Caco-2 (cell line): Measurements from ENCODE around the gene TACC2. TPM values are rescaled to one million over a fixed set of nuclear protein-coding genes. Genes with fewer than 3 reads are reported as not detected.
"Not testable (repeated sequence)": the region's sequence is repeated elsewhere in the genome, so short reads cannot be mapped to it uniquely, and the experiment has no call there.

Source experiments
- BruUV-seq: library from RNA; stranded (reverse); fragments of 400-500 nt; replicated peaks from 2 replicates; lab custom pipeline; 2021; lab: Mats Ljungman, UMichigan
- CTCF ChIA-PET: fragments of 300-600 bp; sonication (Branson Sonifier 250); formaldehyde crosslinking; loops from one replicate; lab custom pipeline; 2022; ENCODE audit warnings: antibody characterized with exemption; lab: Charles Lee
- POLR2A ChIA-PET: fragments of 300-600 bp; sonication (Branson Sonifier 250); formaldehyde crosslinking; loops from one replicate; lab custom pipeline; 2022; ENCODE audit warnings: antibody characterized with exemption; lab: Charles Lee
- DNase-seq, 2 experiments: peaks; one replicate each; pipeline versions ENCODE4 v3.0.0 to v3.0.0-alpha.2; 2020 to 2022
- H3K27me3 ChIP-seq: replicated peaks from 2 replicates; pipeline ENCODE4 v1.6.0; 2011; ENCODE audit warnings: low read length; ENCODE audit not compliant: control insufficient read depth, insufficient read depth
- H3K36me3 ChIP-seq: 2 replicates; pipeline ENCODE4 v1.5.1; 2011; ENCODE audit warnings: low read length; ENCODE audit not compliant: control insufficient read depth, insufficient read depth
- H3K4me1 ChIP-seq: fragments of 250-450 bp; sonication (Bioruptor Pico); 2 replicates; pipeline ENCODE4 v1.5.1; 2020; ENCODE audit warnings: mild to moderate bottlenecking
- H3K4me3 ChIP-seq: 2 replicates; pipeline ENCODE4 v1.5.1; 2011; ENCODE audit warnings: low read depth, mild to moderate bottlenecking, control low read depth, low read length
- H3K9me3 ChIP-seq: fragments of 250-450 bp; sonication (Bioruptor Pico); 2 replicates; pipeline ENCODE4 v1.5.1; 2020; ENCODE audit warnings: mild to moderate bottlenecking, moderate library complexity
- H3K27ac Mint-ChIP-seq: one replicate; pipeline ENCODE4 v1.8.0; 2022; ENCODE audit warnings: mixed read lengths; ENCODE audit not compliant: unreplicated experiment
- H3K27me3 Mint-ChIP-seq: one replicate; pipeline ENCODE4 v1.8.0; 2022; ENCODE audit warnings: mixed read lengths; ENCODE audit not compliant: insufficient read depth, unreplicated experiment
- H3K36me3 Mint-ChIP-seq: one replicate; pipeline ENCODE4 v1.8.0; 2022; ENCODE audit warnings: mild to moderate bottlenecking, mixed read lengths; ENCODE audit not compliant: insufficient read depth, unreplicated experiment
- H3K4me1 Mint-ChIP-seq: one replicate; pipeline ENCODE4 v1.8.0; 2022; ENCODE audit warnings: low read depth, mixed read lengths; ENCODE audit not compliant: unreplicated experiment
- H3K4me3 Mint-ChIP-seq: one replicate; pipeline ENCODE4 v1.8.0; 2022; ENCODE audit warnings: mild to moderate bottlenecking, moderate library complexity, mixed read lengths; ENCODE audit not compliant: unreplicated experiment
- H3K9me3 Mint-ChIP-seq: one replicate; pipeline ENCODE4 v1.8.0; 2022; ENCODE audit warnings: mixed read lengths; ENCODE audit not compliant: unreplicated experiment
- CTCF ChIP-seq, 2 experiments: fragments of 200-600 bp in 1 of 2; IDR thresholded peaks; 1 replicate in 1 of 2; 2 replicates in 1 of 2; pipeline versions ENCODE4 v1.5.1 to v1.8.0; 2011 to 2022; ENCODE audit warnings: antibody characterized with exemption in 1 of 2, control low read depth in 1 of 2, inconsistent platforms in 1 of 2, low read depth in 1 of 2, low read length in 1 of 2, mild to moderate bottlenecking in 1 of 2, moderate library complexity in 1 of 2; ENCODE audit not compliant: insufficient read depth in 1 of 2, severe bottlenecking in 1 of 2, unreplicated experiment in 1 of 2
- intact Hi-C: fragments of 100-400 bp; cut with micrococcal nuclease; formaldehyde crosslinking; loops from one replicate; pipeline ENCODE4 v1.10.0; 2022; ENCODE audit not compliant: unreplicated experiment
- total RNA-seq: library from RNA; stranded (reverse); gene quantifications from 2 replicates; pipeline ENCODE4 v1.2.3, GENCODE V29; 2022

Gene TACC2
- total RNA-seq, 1 experiment from 2014 or later = 117 TPM

- no peak for DNase-seq
- intact Hi-C loops = no loop called here
Measured at GRCh38 chr10:122199070-122199469, 210.1 kb downstream of the TACC2 start.

DNA sequence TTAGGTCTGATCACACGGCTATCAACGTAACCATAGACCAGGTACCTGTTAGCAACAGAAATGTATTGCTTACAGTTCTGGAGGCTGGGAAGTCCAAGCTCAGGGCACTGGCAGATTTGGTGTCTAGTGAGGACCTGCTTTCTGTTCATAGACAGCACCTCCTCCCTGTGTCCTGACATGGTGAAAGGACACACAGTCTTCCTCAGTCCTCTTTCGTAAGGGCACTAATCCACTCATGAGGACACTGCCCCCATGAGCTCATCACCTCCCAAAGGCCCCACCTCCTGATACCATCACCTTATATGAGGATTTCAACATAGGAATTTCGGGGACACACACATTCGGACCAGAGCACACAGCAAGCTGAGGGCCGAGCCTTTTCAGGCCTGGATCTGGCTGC is 210.7 kb downstream of the TACC2 start:
- Histone ChIP-seq H3K4me3 (no peak overlapping the region), H3K36me3 (peaks cover 8% of the 10 kb centered on the region), H3K27me3 (no peaks in the 10 kb centered on the region), H3K4me1 (no peaks in the 10 kb centered on the region), H3K9me3 (no peaks in the 10 kb centered on the region)
- H3K27ac Mint-ChIP-seq = no peak overlapping the region
- H3K9me3 Mint-ChIP-seq = no peaks in the 10 kb centered on the region
- ChIA-PET POLR2A (no interaction called here), CTCF (no interaction called here)
- no peak for DNase-seq
- no TSS peak for BruUV-seq
- no peak overlapping the region for H3K4me3 Mint-ChIP-seq
- no peak for TF ChIP-seq CTCF (IDR thresholded peaks at IDR 0.05; ENCODE audit: insufficient read depth in 1 of 2, low read depth in 1 of 2, low read length in 1 of 2, severe bottlenecking in 1 of 2, unreplicated experiment in 1 of 2)
- no peaks in the 10 kb centered on the region for H3K27me3 Mint-ChIP-seq
- peaks cover 49% of the 10 kb centered on the region for H3K36me3 Mint-ChIP-seq
- H3K4me1 Mint-ChIP-seq = no peaks in the 10 kb centered on the region
- intact Hi-C loops = no loop called here

More at GRCh38 chr10:122199070-122199469, 210.1 kb downstream of the TACC2 start:
- no TSS peak for BruUV-seq
- Mint-ChIP-seq H3K4me1 (no peaks in the 10 kb centered on the region), H3K36me3 (peaks cover 55% of the 10 kb centered on the region), H3K27ac (no peak overlapping the region), H3K27me3 (no peaks in the 10 kb centered on the region), H3K9me3 (no peaks in the 10 kb centered on the region), H3K4me3 (no peak overlapping the region)
- ChIA-PET CTCF (no interaction called here), POLR2A (no interaction called here)
- Histone ChIP-seq H3K36me3 (peaks cover 8% of the 10 kb centered on the region), H3K27me3 (no peaks in the 10 kb centered on the region), H3K9me3 (no peaks in the 10 kb centered on the region), H3K4me3 (no peak overlapping the region), H3K4me1 (no peaks in the 10 kb centered on the region)
- no peak for TF ChIP-seq CTCF (IDR thresholded peaks at IDR 0.05; ENCODE audit: insufficient read depth in 1 of 2, low read depth in 1 of 2, low read length in 1 of 2, severe bottlenecking in 1 of 2, unreplicated experiment in 1 of 2)

GRCh38 chr10:122201401-122201800 is 212.4 kb downstream of the TACC2 start:
- H3K4me3 ChIP-seq = no peak overlapping the region
- no peaks in the 10 kb centered on the region for H3K4me1 ChIP-seq
- BruUV-seq = no TSS peak
- Mint-ChIP-seq H3K27ac (no peak overlapping the region), H3K4me1 (no peaks in the 10 kb centered on the region), H3K27me3 (no peaks in the 10 kb centered on the region), H3K4me3 (no peak overlapping the region), H3K36me3 (peaks cover 45% of the 10 kb centered on the region), H3K9me3 (no peaks in the 10 kb centered on the region)
- ChIA-PET POLR2A (no interaction called here), CTCF (no interaction called here)
- no peak for DNase-seq
- H3K9me3 ChIP-seq = no peaks in the 10 kb centered on the region
- intact Hi-C loops = no loop called here
- H3K36me3 ChIP-seq = peaks cover 8% of the 10 kb centered on the region
- no peaks in the 10 kb centered on the region for H3K27me3 ChIP-seq
- TF ChIP-seq CTCF (IDR thresholded peaks at IDR 0.05; ENCODE audit: insufficient read depth in 1 of 2, low read depth in 1 of 2, low read length in 1 of 2, severe bottlenecking in 1 of 2, unreplicated experiment in 1 of 2) = no peak

GRCh38 chr10:122203180-122203579 is 214.2 kb downstream of the TACC2 start:
- BruUV-seq, H3K4me1 Mint-ChIP-seq, CTCF ChIA-PET, intact Hi-C loops, H3K4me3 ChIP-seq, H3K36me3 ChIP-seq, H3K4me3 Mint-ChIP-seq, H3K27me3 ChIP-seq, H3K27ac Mint-ChIP-seq, POLR2A ChIA-PET, H3K9me3 Mint-ChIP-seq, H3K4me1 ChIP-seq, H3K27me3 Mint-ChIP-seq, H3K9me3 ChIP-seq, DNase-seq: not testable (repeated sequence)
- H3K36me3 Mint-ChIP-seq = peaks cover 37% of the 10 kb centered on the region
